Subcutaneous abdominal adipose tissue (tissue), 5 donors: Measurements from ENCODE around the gene LRRC36.
"Not testable (repeated sequence)": the region's sequence is repeated elsewhere in the genome, so short reads cannot be mapped to it uniquely, and the experiment has no call there.

ENCODE experiments used
- H3K27ac ChIP-seq: one replicate; pipeline ENCODE4 v1.7.0; 2013; ENCODE audit warnings: low read depth, mild to moderate bottlenecking, inconsistent platforms, low read length, moderate library complexity
- H3K27me3 ChIP-seq, 5 donors: one replicate each; pipeline ENCODE4 v1.7.0; 2013; ENCODE audit warnings: low read length in 5 of 5, inconsistent platforms in 1 of 5; ENCODE audit not compliant: control insufficient read depth in 5 of 5, insufficient read depth in 4 of 5
- H3K36me3 ChIP-seq, 5 donors: one replicate each; pipeline ENCODE4 v1.7.0; 2013; ENCODE audit warnings: low read length in 5 of 5; ENCODE audit not compliant: control insufficient read depth in 5 of 5, insufficient read depth in 5 of 5
- H3K4me1 ChIP-seq, 5 donors: one replicate each; pipeline ENCODE4 v1.7.0; 2013; ENCODE audit warnings: low read length in 5 of 5, mild to moderate bottlenecking in 3 of 5, moderate library complexity in 1 of 5; ENCODE audit not compliant: control insufficient read depth in 5 of 5, insufficient read depth in 5 of 5
- H3K4me3 ChIP-seq, 5 donors: one replicate each; pipeline ENCODE4 v1.7.0; 2013; ENCODE audit warnings: low read length in 5 of 5, low read depth in 1 of 5
- H3K9ac ChIP-seq, 5 donors: one replicate each; pipeline ENCODE4 v1.7.0; 2013; ENCODE audit warnings: low read length in 5 of 5, mild to moderate bottlenecking in 4 of 5, moderate library complexity in 3 of 5
- H3K9me3 ChIP-seq, 5 donors: one replicate each; pipeline ENCODE4 v1.7.0; 2013; ENCODE audit warnings: low read length in 5 of 5; ENCODE audit not compliant: control insufficient read depth in 5 of 5
- donor health status: healthy.
- donor health status: healthy.
- donor health status: healthy.
- donor health status: healthy.
- donor health status: healthy.

Gene LRRC36

DNA sequence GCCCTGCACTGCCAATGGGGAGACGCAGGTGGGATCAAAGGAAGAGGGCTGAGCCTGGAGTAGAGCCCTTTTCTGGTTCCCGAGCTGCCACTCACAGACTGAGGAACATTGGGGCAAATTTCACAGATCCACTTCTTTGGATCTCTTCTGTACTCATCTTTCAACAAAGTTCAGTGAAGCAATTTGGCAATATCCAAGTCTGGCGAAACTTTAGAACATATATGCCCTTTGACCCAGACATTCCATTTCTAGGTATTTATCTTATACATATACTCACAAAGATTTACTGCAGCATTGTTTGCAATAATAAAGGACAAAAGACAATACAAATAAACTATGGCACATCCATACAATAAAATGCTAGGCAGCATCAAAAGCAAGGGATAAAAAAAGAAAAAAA, 84.7 kb downstream of the LRRC36 start:
- Histone ChIP-seq H3K9ac (no peak overlapping the region), H3K27me3 (no peaks in the 10 kb centered on the region), H3K4me1 (peaks cover 0 to 29% (median 23%) of the 10 kb centered on the region in 5 donors), H3K4me3 (no peak overlapping the region), H3K36me3 (peaks cover 0 to 4% (median 0%) of the 10 kb centered on the region in 5 donors), H3K27ac (no peak overlapping the region), H3K9me3 (no peaks in the 10 kb centered on the region)

DNA sequence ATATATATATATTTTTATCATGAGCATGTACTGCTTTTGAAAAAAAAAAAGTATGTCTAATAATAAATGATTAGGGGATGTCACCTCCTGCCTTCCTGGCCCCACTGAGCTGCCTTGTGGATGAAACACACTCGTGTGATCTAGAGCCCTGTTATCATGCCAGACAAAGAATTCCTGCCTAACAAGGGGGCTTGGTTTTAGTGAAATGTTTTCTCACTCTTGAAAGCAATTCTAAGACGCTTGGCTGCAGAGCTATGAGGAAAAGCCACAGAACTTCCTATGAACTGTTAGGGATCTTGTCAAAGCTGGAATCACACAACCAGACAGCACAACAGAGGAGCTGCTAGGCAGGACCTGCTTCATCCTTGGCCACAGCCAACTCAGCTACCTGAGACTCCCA, 85.7 kb downstream of the LRRC36 start:
- H3K9ac ChIP-seq = no peak overlapping the region
- no peak overlapping the region for H3K27ac ChIP-seq
- no peak overlapping the region for H3K4me3 ChIP-seq
- no peaks in the 10 kb centered on the region for H3K9me3 ChIP-seq
- no peaks in the 10 kb centered on the region for H3K27me3 ChIP-seq
- H3K4me1 ChIP-seq = peaks cover 0 to 26% (median 21%) of the 10 kb centered on the region in 5 donors
- peaks cover 0 to 4% (median 0%) of the 10 kb centered on the region in 5 donors for H3K36me3 ChIP-seq

DNA sequence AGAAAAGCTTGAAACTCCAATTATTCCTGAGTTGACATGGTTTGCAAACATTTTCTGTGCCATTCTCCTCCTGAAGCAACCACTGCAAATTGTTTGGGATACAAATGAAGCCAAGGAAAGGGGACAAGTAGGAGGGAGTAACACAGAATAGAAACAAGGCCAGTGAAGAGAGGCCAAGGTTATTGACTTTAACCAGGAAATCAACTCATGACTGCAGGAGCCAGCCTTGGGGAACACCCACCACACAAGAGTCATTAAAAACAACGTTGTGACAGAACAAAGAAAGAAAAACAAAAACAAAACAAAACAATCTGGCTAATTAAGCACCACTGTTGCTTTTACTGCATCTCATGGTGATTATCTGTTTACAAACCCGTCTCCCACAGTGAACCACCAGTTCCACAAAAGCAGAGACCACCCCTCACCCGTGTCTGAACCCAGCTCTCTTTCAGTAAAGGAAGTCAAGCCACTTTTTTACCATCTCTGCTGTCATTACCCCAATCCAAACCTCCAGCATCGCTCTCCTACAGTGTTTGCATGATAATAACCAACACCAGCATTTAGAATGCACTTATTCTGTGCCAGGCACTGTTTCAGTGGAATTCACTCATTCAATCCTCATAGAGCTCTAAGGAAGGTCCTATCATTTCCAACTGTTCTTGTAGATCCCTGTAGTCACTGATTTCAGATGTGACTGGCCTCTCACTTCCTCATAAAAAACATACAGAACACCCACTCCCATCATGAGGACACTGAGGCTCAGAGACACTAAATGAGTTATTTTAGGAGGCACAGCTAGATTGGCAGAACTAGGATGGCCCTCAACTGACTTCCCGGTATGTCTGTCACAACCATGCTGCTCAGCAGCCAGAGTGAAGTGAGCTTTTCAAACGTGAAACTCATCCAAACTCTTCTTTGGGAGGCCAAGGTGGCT, 87.6 kb downstream of the LRRC36 start:
- peaks cover 0 to 25% (median 19%) of the 10 kb centered on the region in 5 donors for H3K4me1 ChIP-seq
- H3K27ac ChIP-seq = peak overlapping the region; percentile 7
- peak overlapping the region in 1 of 5 donors; percentile 0 for H3K4me3 ChIP-seq
- H3K36me3 ChIP-seq = peaks cover 0 to 2% (median 0%) of the 10 kb centered on the region in 5 donors
- H3K9ac ChIP-seq = peak overlapping the region in 1 of 5 donors; percentile 25
- H3K27me3 ChIP-seq = no peaks in the 10 kb centered on the region
- H3K9me3 ChIP-seq = no peaks in the 10 kb centered on the region

DNA sequence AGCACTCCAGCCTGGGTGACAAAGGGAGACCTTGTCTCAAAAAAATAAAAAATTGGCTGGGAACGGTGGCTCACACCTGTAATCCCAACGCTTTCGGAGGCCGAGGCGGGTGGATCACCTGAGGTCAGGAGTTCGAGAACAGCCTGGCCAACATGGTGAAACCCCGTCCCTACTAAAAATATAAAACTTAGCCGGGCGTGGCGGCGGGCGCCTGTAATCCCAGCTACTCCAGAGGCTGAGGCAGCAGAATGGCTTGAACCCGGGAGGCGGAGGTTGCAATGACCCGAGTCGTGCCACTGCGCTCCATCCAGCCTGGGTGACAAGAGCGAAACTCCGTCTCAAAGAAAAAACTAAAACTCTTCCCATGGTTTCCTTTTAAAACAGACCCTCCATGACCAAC, 88.8 kb downstream of the LRRC36 start:
- H3K27me3 ChIP-seq, H3K36me3 ChIP-seq, H3K9me3 ChIP-seq: not testable (repeated sequence)
- Histone ChIP-seq H3K9ac (peak overlapping the region in 4 of 5 donors; percentile 86 to 93 (median 92)), H3K4me1 (peaks cover 0 to 25% (median 19%) of the 10 kb centered on the region in 5 donors), H3K4me3 (peak overlapping the region; percentile 75 to 87 (median 77)), H3K27ac (peak overlapping the region; percentile 69)

DNA sequence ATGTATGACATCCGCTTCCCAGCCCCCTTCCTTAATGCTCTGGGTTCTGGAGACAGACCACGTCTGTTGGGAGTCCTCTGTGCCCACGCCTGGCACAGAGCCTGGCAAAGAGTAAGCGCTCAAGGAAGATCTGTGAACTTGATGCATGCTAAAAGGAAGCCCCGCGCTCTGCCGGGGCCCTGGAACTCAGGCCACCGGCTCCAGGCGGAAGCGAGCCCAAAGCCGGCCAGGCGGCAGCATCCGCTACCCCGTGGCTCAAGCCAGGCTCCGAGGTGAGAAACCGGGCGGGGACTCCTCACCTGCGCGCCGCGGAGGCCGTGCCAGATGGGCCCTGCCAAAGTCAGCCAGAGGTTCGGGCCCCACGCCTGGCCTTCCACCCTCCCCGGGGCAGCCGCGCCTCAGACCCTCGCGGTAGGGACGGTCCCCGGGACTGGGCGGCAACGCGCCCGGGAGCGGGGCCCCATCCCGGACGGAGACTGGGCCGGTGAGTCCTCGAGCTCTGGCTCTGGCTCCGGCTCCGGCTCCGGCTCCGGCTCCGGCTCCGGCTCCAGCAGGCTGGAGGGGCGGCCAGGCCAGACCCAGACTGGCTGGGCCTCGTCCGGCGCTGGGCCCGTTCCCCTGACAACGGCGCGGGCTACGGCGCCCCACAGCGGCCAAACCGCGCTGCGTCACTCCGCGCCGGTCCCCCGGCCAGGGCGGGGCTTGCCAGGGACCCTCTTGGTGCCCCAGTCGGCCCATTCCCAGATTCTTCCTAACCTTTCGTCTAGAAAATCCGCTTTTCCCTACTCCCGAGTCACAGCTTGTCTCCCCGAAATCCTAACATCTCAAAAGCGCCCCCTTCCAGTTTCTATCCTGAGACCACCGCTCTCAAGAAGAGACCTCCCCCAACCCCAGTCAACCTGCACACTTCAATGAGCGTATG, 89.5 kb downstream of the LRRC36 start, which contains the start of gene ZDHHC1:
TSS of gene ZDHHC1 (minus strand) at position 606 of the 922 bp plus-strand sequence. CDS start 8,702 bp downstream, outside the sequence.
- Histone ChIP-seq H3K4me3 (peak within 1 kb of the TSS; percentile 75 to 87 (median 77)), H3K9ac (peak within 1 kb of the TSS; percentile 86 to 93 (median 91)), H3K36me3 (no peaks in the 10 kb centered on the region), H3K27ac (peak within 1 kb of the TSS; percentile 69), H3K27me3 (no peaks in the 10 kb centered on the region), H3K4me1 (peaks cover 0 to 25% (median 19%) of the 10 kb centered on the region in 5 donors), H3K9me3 (no peaks in the 10 kb centered on the region)

DNA sequence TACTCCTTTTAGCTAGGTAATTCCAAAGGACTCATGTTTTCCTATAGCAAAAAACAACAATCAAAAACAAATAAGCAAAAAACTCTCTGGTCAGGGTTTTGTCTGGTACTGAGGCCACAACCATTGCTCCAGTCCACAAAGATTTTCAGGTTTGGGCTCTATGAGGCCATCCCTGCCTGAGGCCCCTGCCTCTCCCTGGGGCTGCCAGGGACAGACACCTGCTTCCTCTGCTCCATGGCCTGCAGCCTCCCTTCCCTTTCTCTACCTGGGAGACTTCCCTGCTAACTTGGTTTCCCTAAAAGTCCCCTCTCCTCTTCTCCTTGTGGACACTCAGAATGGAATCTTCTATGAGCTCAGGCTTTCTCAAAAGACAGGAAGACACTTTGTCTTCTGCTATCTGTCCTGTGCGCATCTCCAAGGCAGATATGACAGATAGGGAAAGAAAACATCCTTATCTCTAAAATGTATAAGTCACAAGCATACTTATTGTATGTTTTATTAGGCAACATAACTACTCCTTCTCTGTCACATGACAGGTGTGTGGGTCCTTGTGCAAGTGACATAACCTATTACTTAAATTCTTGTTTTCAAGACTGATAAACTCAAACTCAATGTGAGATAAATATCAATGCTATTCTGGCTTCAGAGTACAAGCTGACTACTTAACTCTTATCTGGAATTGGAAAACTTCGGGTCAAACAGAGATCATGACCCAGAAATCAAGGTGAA, 90.9 kb downstream of the LRRC36 start:
- no peaks in the 10 kb centered on the region for H3K27me3 ChIP-seq
- peaks cover 0 to 25% (median 19%) of the 10 kb centered on the region in 5 donors for H3K4me1 ChIP-seq
- H3K9me3 ChIP-seq = no peaks in the 10 kb centered on the region
- H3K9ac ChIP-seq = peak overlapping the region in 1 of 5 donors; percentile 11
- H3K27ac ChIP-seq = no peak overlapping the region
- H3K36me3 ChIP-seq = no peaks in the 10 kb centered on the region
- no peak overlapping the region for H3K4me3 ChIP-seq

DNA sequence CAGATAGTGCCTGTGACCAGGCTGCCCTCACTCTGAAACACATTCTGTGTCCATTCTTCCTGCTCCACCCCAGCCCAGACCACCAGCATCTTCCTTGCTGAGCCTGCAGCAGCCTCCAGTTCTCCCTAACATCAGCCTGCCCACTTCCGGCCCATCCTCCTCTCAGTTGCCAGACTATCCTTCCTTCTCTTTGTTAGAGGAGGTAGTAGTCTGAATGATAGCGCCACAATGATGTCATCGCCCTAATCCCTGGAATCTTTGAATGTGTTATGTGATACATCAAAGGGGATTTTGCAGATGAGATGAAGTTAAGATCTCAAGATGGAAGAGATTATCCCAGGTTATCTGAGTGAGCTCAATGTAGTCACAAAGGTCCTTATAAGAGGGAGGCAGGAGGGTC, 92.9 kb downstream of the LRRC36 start:
- no peak overlapping the region for H3K9ac ChIP-seq

DNA sequence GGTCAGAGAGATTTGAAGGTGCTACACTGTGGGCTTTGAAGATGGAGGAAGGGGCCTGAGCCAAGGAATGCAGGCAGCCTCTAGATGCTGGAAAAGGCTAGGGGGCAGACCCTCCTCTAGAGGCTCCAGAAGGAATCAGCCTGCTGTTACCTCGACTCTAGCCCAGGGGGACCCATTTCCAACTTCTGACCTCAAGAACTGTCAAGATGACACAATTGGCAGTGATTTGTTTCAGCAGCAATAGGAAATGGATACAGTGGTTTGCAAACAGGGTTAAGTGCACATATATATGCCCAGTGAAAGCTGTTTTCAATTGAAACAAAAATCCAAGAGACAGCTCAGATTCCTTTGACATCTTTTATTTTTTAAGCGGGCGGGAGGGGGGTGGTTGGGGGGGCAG, 93.3 kb downstream of the LRRC36 start:
- H3K27ac ChIP-seq = no peak overlapping the region
- no peak overlapping the region for H3K9ac ChIP-seq
- no peak overlapping the region for H3K4me3 ChIP-seq
- no peaks in the 10 kb centered on the region for H3K9me3 ChIP-seq
- H3K4me1 ChIP-seq = peaks cover 0 to 21% (median 21%) of the 10 kb centered on the region in 5 donors
- no peaks in the 10 kb centered on the region for H3K36me3 ChIP-seq
- peaks cover 0 to 7% (median 3%) of the 10 kb centered on the region in 5 donors for H3K27me3 ChIP-seq

More for the DNA sequence above, 92.9 kb downstream of the LRRC36 start:
- Histone ChIP-seq H3K4me3 (no peak overlapping the region), H3K4me1 (peaks cover 0 to 21% (median 19%) of the 10 kb centered on the region in 5 donors), H3K27me3 (peaks cover 0 to 3% (median under 1%) of the 10 kb centered on the region in 5 donors), H3K36me3 (no peaks in the 10 kb centered on the region), H3K27ac (no peak overlapping the region), H3K9me3 (no peaks in the 10 kb centered on the region)

DNA sequence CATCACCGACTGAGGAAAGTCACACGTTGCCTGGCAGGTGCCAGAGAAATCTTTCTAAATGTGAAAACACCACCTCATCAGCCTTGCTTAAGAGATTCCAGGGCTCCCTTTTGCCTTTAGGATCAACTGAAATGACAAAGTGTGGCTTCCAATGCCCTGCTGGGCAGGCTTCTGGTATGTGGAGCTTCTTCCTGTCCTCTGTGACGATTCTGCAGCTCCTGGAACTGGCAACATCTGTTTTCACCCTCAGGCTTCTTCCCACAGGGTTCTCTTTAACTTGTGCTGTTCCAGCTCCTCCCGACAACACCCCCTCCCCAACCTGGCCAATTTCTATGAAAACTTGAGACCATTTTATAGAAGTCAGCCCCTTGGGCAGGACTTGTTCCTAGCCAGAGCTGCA, 94.4 kb downstream of the LRRC36 start:
- H3K4me3 ChIP-seq = no peak overlapping the region

More for the DNA sequence above, 94.4 kb downstream of the LRRC36 start:
- H3K9me3 ChIP-seq = no peaks in the 10 kb centered on the region
- H3K27me3 ChIP-seq = peaks cover 6 to 18% (median 7%) of the 10 kb centered on the region in 5 donors
- no peaks in the 10 kb centered on the region for H3K36me3 ChIP-seq
- H3K4me1 ChIP-seq = peaks cover 0 to 20% (median 12%) of the 10 kb centered on the region in 5 donors
- H3K9ac ChIP-seq = no peak overlapping the region
- no peak overlapping the region for H3K27ac ChIP-seq
